HG02852 (cell line): ENCODE measurements around the gene HLA-F.

ENCODE experiments used
- ATAC-seq: cut with Tn5 transposase; IDR thresholded peaks from one replicate; pipeline ENCODE4 v1.9.1; 2021; ENCODE audit warnings: mild to moderate bottlenecking, moderate library complexity; ENCODE audit not compliant: unreplicated experiment

Gene HLA-F

DNA sequence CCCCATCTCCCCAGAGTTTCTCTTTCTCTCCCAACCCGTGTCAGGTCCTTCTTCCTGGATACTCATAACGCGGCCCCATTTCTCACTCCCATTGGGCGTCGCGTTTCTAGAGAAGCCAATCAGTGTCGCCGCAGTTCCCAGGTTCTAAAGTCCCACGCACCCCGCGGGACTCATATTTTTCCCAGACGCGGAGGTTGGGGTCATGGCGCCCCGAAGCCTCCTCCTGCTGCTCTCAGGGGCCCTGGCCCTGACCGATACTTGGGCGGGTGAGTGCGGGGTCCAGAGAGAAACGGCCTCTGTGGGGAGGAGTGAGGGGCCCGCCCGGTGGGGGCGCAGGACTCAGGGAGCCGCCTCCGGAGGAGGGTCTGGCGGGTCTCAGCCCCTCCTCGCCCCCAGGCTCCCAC lies at the start of gene HLA-F:
Gene HLA-F (plus strand): TSS at position 173 of the 404 bp plus-strand sequence. CDS start 30 bp downstream, at position 203.
- peak; percentile 90 for ATAC-seq

DNA sequence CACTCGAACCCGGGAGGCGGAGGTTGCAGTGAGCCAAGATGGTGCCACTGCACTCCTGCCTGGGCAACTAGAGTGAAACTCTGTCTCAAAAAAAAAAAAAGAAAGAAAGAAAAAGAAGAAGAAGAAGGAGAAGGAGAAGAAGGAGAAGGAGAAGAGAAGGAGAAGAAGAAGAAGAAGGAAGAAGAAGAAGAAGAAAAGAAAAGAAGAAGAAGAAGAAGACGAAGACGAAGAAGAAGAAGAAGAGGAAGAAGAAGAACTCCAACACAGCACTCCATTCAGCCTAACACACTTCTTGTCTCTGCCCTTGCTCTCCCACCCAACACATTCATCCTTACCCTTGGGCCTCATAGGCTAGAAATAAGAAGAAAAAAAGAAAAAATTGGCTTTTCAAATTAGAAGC lies 49.2 kb upstream of the HLA-F start:
- no peak for ATAC-seq

- no peak for ATAC-seq
Observed at GRCh38 chr6:29675561-29675960, 47.7 kb upstream of the HLA-F start.

DNA sequence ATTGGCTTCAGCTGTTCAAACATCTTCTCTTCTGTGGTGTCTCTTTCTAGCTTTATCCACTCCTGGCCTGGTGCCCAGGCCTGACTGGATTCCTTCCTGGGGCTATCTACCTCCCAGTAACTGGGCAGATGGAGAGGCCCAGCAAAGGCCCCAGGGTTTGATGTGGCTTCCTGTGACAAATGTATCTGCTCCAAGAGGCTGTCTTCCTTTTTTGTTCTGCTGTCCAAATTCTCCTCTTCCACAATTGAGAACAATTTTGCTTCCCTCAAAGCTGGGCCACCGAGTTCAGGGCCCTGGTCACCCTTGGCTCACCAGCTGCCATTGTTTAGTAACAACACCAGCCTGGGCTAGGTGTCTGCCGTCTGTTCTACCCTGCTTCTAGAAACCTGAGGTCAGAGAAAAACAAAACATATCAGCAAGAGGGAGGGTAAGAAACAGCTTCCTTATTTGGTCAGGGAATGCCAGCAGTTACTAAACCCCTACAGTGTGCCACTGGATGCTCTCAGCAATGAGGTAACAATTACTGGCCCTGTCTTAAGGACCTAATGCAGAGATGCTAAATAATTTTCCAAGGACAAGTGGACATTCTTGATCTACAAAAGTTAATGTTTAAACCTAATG lies 46.1 kb upstream of the HLA-F start:
- ATAC-seq: no peak

DNA sequence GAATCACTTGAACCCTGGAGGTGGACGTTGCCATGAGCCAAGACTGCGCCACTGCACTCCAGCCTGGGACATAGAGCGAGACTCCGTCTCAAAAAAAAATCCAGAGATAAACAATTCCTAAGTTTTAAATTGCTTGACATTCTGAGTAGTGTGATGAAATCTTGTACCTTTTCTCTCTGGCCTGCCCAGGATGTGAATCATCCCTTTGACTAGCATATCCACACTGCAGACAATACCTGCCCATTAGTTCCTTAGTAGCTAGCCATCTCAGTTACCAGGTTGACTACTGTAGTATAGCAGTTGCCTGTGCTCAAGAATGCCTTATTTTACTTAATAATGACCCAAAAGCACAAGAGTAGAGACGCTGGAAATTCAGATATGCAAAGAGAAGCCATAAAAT lies 45.1 kb upstream of the HLA-F start:
- ATAC-seq: no peak

DNA sequence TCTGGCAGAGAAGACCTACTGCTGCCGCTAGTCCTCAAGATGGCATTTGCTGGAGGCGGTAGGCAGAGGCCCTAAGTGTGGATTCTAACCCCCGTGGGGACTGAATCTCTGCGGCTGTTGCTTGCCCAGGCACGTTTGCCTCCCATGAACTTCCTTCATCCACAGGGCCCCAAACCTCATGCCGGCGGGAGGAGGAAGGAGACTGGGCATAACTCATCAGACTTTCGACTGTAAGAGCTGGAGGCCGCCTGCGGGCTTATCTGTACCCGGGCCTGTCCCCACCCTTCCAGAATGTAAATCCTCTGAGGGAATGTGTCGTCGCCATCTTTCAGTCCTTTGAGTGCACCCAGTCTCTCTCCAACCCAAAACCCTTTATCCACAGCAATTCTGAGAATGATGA lies 43.3 kb upstream of the HLA-F start:
- no peak for ATAC-seq

DNA sequence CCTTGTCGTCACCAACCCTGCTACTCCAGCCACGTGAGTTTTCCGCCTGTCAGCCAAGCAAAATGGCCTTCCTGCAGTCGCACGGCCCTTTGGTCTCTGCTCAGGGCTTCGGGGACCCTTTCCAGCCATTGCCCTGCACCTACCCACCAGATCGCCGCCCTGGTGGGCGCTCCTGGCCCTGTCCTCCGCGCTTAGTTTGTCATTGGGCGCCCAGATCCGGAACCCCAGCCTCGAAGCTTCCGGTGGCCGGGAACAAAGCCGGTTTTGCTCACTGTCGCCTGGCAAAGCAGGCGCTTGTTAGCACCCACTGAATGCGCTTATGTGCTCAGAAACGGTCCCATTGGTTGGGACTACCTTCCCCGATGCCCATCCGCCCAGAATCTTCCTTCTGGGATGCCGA lies 42.8 kb upstream of the HLA-F start:
- no peak for ATAC-seq

GRCh38 chr6:29680904-29681303 lies 42.3 kb upstream of the HLA-F start, which contains the start of gene ZFP57:
TSS of gene ZFP57 (minus strand) at chr6:29681152. CDS start at chr6:29677003, 4,149 bp downstream.
- no peak for ATAC-seq

GRCh38 chr6:29681811-29682210 lies 41.4 kb upstream of the HLA-F start:
- ATAC-seq: no peak

DNA sequence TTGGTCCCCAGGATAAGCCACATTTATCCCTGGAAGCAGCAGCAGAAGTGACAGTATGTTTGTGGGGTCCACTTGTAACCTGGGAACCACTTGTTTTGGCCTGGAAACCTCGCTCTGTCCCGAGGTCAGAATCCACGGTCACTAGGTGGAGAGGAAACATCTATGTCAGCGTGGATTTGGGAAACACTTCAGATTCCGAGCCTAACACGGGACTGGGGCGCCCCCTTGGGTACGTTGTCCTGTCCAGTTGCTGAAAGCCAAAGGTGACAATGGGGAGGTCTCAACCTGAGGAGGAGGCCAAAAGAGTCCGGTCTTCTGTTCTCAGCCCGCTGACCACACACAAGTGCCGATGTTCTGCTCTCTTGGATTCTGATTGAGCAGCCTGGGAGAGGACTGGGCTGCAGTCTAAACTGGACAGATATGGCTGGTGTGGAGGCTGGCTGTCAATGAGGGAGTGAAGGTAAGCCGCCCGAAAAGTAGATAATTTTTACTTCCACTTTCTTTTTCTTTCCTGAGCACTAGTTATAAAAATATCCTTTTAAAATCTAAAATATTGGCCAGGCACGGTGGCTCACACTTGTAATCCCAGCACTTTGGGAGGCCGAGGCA lies 37.4 kb upstream of the HLA-F start:
- no peak for ATAC-seq

GRCh38 chr6:29694637-29695036 lies 28.6 kb upstream of the HLA-F start:
- ATAC-seq: no peak

GRCh38 chr6:29696147-29697125 lies 26.8 kb upstream of the HLA-F start:
- no peak for ATAC-seq

DNA sequence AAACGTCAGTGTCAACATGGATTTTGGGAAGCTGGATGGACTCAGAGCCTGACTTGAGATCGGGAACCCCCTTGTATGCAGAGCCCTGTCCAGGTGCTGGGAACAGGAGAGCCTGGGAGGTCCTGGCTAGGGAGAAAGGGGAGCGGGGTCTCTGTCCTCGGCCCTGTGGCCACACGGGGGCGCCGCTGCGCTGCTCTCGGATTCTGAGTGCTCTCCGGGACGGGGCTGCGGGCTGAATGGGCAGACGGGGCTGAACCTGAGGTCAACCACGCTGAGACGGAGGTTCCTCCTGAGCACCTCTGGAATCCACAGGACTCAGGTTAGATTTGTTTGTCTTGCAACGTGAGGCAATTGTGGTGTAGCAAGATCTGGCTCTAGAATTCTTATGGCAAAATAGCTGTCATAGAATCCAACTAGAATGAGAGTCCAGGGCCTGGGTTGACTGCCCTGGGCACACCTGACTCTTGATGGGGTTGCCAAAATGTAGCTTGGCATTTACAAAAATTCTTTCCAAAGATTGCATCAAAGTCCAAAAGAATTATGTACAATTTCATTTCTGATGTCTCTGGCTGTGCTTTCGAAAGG lies 20.6 kb upstream of the HLA-F start:
- no peak for ATAC-seq

DNA sequence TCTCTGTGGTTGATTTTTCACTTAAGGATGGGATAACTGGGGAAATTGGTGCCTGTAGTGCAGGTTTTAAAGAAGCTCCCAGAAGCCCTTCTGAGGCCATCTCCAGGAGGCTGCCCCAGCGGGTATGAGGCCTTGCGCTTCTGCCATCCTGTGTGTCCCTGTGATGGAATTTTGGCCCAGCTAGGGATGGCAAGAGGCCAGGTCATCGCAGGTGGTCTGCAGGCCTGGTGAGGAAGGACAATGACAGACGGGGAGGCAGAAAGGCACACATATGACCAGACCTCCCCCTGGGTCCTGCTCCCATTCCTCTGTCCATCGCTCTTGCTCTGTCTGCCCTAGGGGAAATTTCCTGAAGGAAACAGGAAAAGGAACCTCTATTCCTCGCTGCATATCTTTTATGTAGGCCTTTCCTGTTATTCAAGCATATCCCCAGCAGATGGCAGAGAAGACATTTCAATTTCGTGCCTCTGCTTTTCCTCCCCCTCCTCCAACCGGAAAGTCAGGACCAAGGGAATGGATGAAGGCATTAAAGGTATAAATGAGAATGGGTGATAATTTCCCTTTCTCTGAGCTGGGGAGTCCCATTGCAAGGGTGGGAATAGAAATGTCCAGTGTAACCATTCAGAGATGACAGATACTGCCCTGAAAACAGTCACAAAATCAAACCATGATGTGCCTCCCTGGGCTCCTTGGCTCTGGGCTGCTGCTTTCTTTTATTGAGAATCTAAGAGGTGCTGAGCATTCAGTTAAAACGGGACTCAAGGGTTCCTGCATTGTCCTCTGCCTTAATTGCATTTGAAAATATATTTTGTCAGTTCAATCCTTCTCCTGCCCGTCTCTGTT lies 17.6 kb upstream of the HLA-F start:
- no peak for ATAC-seq

DNA sequence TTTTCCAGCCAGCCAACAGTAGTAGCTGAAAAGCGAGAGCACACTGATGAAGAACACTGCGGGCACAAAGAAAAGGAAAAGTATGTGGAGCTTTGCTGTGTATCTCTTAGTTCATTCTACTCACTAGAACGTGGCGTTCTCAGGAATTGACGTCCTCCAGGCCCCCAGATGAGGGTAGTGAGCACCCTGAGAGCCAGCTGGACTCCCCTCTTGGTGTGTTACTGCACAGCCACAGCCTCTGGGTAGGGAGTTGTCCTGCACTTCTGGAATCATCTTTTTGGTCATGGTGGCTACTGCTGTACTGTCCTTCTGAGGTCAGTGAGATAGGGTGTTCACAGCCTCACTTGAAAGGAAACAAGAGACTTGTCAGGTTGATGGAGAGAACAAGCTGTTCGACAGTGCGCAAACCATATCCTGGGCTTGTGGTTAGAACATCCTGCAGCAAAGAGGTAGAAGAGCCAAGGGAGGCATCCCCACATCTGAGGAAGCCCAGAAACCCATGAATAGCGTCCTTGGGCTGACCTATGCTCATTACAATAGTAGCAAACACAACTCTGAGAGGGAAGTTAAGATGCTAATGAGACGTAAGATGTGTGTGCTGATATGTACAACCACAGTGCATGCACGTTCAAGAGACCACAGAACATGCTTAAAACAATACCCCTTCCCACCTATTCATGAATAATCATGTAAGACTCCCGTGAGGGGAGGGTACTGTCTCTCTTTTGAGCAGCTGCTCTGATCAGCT lies 14.6 kb upstream of the HLA-F start:
- peak; percentile 45 for ATAC-seq

GRCh38 chr6:29709188-29709587 lies 14.0 kb upstream of the HLA-F start:
- ATAC-seq: no peak

DNA sequence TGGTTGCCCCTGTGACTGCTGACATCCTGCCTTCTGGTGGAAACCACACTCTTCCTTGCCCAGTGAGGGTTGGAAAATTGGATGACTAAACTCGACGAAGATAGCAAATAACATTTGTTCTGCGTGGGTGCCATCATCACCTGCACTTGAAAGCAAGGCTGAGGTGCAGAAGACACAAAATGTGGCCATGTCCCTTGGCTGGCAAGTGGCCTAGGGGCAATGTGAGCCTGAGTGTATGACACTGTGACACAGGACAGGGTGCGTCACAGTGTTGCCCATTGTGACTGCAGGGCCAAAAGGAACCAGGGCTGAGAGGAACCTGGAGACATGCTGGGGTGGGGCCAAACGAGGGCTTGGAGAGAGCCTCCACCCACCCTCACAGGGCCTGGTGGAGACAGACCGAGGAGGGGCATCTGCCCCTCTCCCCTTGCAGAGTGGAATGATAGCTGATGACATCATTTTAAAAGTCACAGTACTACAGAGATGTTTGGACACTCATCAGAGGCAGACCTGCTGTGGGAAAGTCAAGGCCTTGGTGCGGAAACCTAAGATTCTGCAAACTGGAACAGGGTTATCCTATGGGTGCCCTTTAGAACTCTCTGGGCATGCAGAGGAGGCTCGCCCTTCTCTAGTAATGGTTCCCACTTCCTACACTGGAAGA lies 12.8 kb upstream of the HLA-F start:
- ATAC-seq: no peak

GRCh38 chr6:29720863-29721262 lies 2.4 kb upstream of the HLA-F start:
- ATAC-seq: no peak
